ENCODE data around the gene GTF3A.

GTF3A gene

GRCh38 chr13:27482983-27483382 is 58.6 kb downstream of the GTF3A start:
- DNase-seq (ENCODE audit: low read depth) = no peak
- no peak overlapping the region for H3K4me3 ChIP-seq (ENCODE audit: low read depth, low read length)
- in situ Hi-C loops (cut with HindIII; ENCODE audit: low sequenced_read_pairs) = no loop called here
- no peak for TF ChIP-seq CTCF (IDR thresholded peaks at IDR 0.05; ENCODE audit: low read depth, low read length, missing control alignments)

GRCh38 chr13:27483421-27483820 is 59.0 kb downstream of the GTF3A start:
- no peak for DNase-seq (ENCODE audit: low read depth)
- no peak overlapping the region for H3K4me3 ChIP-seq (ENCODE audit: low read depth, low read length)
- in situ Hi-C loops (cut with HindIII; ENCODE audit: low sequenced_read_pairs) = no loop called here
- no peak for TF ChIP-seq CTCF (IDR thresholded peaks at IDR 0.05; ENCODE audit: low read depth, low read length, missing control alignments)

Measured in astrocyte of the cerebellum (primary cell).